IPS-18a (cell line): ENCODE data around the gene EYS.
"Not testable (repeated sequence)": the region's sequence is repeated elsewhere in the genome, so short reads cannot be mapped to it uniquely, and the experiment has no call there.

ENCODE experiments used
- H3K27ac ChIP-seq: one replicate; pipeline ENCODE4 v1.5.1; 2013; ENCODE audit warnings: low read length
- H3K27me3 ChIP-seq: one replicate; pipeline ENCODE4 v1.6.1; 2013; ENCODE audit warnings: mild to moderate bottlenecking, low read length; ENCODE audit not compliant: control insufficient read depth, insufficient read depth
- H3K36me3 ChIP-seq: one replicate; pipeline ENCODE4 v1.6.1; 2013; ENCODE audit warnings: low read depth, low read length; ENCODE audit not compliant: control insufficient read depth
- H3K4me1 ChIP-seq: one replicate; pipeline ENCODE4 v1.6.1; 2013; ENCODE audit warnings: low read depth, low read length; ENCODE audit not compliant: control insufficient read depth
- H3K4me3 ChIP-seq: one replicate; pipeline ENCODE4 v1.5.1; 2013; ENCODE audit warnings: low read length
- H3K9ac ChIP-seq: one replicate; pipeline ENCODE4 v1.6.1; 2013; ENCODE audit warnings: mild to moderate bottlenecking, low read length, moderate library complexity
- H3K9me3 ChIP-seq: one replicate; pipeline ENCODE4 v1.6.1; 2013; ENCODE audit warnings: low read depth, low read length; ENCODE audit not compliant: control insufficient read depth

The EYS gene

GRCh38 chr6:63923139-63923739, 1783.8 kb downstream of the EYS start:
- H3K4me3 ChIP-seq, result no peak overlapping the region
- H3K9me3 ChIP-seq, result no peaks in the 10 kb centered on the region
- H3K27ac ChIP-seq, result no peak overlapping the region
- H3K9ac ChIP-seq, result no peak overlapping the region
- no peaks in the 10 kb centered on the region for H3K27me3 ChIP-seq
- no peaks in the 10 kb centered on the region for H3K36me3 ChIP-seq
- no peaks in the 10 kb centered on the region for H3K4me1 ChIP-seq

GRCh38 chr6:63919556-63920110, 1787.4 kb downstream of the EYS start:
- Histone ChIP-seq H3K4me1 (no peaks in the 10 kb centered on the region), H3K9me3 (no peaks in the 10 kb centered on the region), H3K27me3 (no peaks in the 10 kb centered on the region), H3K9ac (no peak overlapping the region), H3K4me3 (no peak overlapping the region), H3K27ac (no peak overlapping the region), H3K36me3 (no peaks in the 10 kb centered on the region)

GRCh38 chr6:63912887-63913286, 1794.1 kb downstream of the EYS start:
- Histone ChIP-seq H3K36me3 (no peaks in the 10 kb centered on the region), H3K27me3 (no peaks in the 10 kb centered on the region), H3K4me1 (no peaks in the 10 kb centered on the region), H3K9me3 (no peaks in the 10 kb centered on the region), H3K4me3 (no peak overlapping the region), H3K27ac (no peak overlapping the region), H3K9ac (no peak overlapping the region)

- Histone ChIP-seq H3K9me3 (no peaks in the 10 kb centered on the region), H3K27ac (no peak overlapping the region), H3K9ac (no peak overlapping the region), H3K27me3 (no peaks in the 10 kb centered on the region), H3K4me1 (no peaks in the 10 kb centered on the region), H3K36me3 (no peaks in the 10 kb centered on the region), H3K4me3 (no peak overlapping the region)
Observed at GRCh38 chr6:63910863-63911551, 1796.0 kb downstream of the EYS start.

GRCh38 chr6:63904650-63905248, 1802.3 kb downstream of the EYS start:
- no peak overlapping the region for H3K4me3 ChIP-seq
- H3K27me3 ChIP-seq, result no peaks in the 10 kb centered on the region
- no peaks in the 10 kb centered on the region for H3K36me3 ChIP-seq
- no peaks in the 10 kb centered on the region for H3K9me3 ChIP-seq
- no peaks in the 10 kb centered on the region for H3K4me1 ChIP-seq
- no peak overlapping the region for H3K9ac ChIP-seq
- no peak overlapping the region for H3K27ac ChIP-seq

GRCh38 chr6:63899550-63899949, 1807.5 kb downstream of the EYS start:
- Histone ChIP-seq H3K9me3 (no peaks in the 10 kb centered on the region), H3K27ac (no peak overlapping the region), H3K27me3 (no peaks in the 10 kb centered on the region), H3K4me3 (no peak overlapping the region), H3K4me1 (no peaks in the 10 kb centered on the region), H3K36me3 (no peaks in the 10 kb centered on the region), H3K9ac (no peak overlapping the region)

- Histone ChIP-seq H3K9me3 (no peaks in the 10 kb centered on the region), H3K27ac (no peak overlapping the region), H3K27me3 (no peaks in the 10 kb centered on the region), H3K4me1 (no peaks in the 10 kb centered on the region), H3K4me3 (no peak overlapping the region), H3K36me3 (no peaks in the 10 kb centered on the region), H3K9ac (no peak overlapping the region)
Observed at GRCh38 chr6:63897952-63898351, 1809.1 kb downstream of the EYS start.

GRCh38 chr6:63897459-63897858, 1809.6 kb downstream of the EYS start:
- no peak overlapping the region for H3K27ac ChIP-seq
- no peaks in the 10 kb centered on the region for H3K9me3 ChIP-seq

GRCh38 chr6:63888416-63888815, 1818.6 kb downstream of the EYS start:
- no peak overlapping the region for H3K27ac ChIP-seq
- no peaks in the 10 kb centered on the region for H3K27me3 ChIP-seq
- no peaks in the 10 kb centered on the region for H3K9me3 ChIP-seq
- no peak overlapping the region for H3K9ac ChIP-seq
- H3K4me1 ChIP-seq, result no peaks in the 10 kb centered on the region
- no peaks in the 10 kb centered on the region for H3K36me3 ChIP-seq
- H3K4me3 ChIP-seq, result no peak overlapping the region

More at GRCh38 chr6:63897459-63897858, 1809.6 kb downstream of the EYS start:
- H3K27me3 ChIP-seq, result no peaks in the 10 kb centered on the region
- no peaks in the 10 kb centered on the region for H3K36me3 ChIP-seq
- no peak overlapping the region for H3K4me3 ChIP-seq
- no peak overlapping the region for H3K9ac ChIP-seq
- no peaks in the 10 kb centered on the region for H3K4me1 ChIP-seq

GRCh38 chr6:63887804-63888203, 1819.2 kb downstream of the EYS start:
- not testable (repeated sequence) for H3K4me3 ChIP-seq, H3K9me3 ChIP-seq, H3K27me3 ChIP-seq, H3K4me1 ChIP-seq, H3K9ac ChIP-seq, H3K36me3 ChIP-seq, H3K27ac ChIP-seq

GRCh38 chr6:63887002-63887751, 1819.8 kb downstream of the EYS start:
- Histone ChIP-seq H3K27me3 (no peaks in the 10 kb centered on the region), H3K4me1 (no peaks in the 10 kb centered on the region), H3K9ac (no peak overlapping the region), H3K4me3 (no peak overlapping the region), H3K9me3 (no peaks in the 10 kb centered on the region), H3K27ac (no peak overlapping the region), H3K36me3 (no peaks in the 10 kb centered on the region)
